MM.1S (cell line): ENCODE measurements around the gene TYK2.

ENCODE experiments used
- CTCF ChIP-seq: fragments of 300-600 bp; sonication (generic); IDR thresholded peaks from 2 replicates; pipeline ENCODE4 v1.5.1; 2016; ENCODE audit warnings: antibody characterized with exemption, low read length, mixed read lengths
- EZH2 ChIP-seq: fragments of 300-600 bp; sonication (generic); optimal IDR thresholded peaks from 2 replicates; pipeline ENCODE3; 2017; ENCODE audit warnings: low read depth, mild to moderate bottlenecking, antibody characterized with exemption, low read length, mixed read lengths

GRCh38 chr19:10325732-10326131, 54.6 kb downstream of the TYK2 start:
- no peak for TF ChIP-seq CTCF
- TF ChIP-seq EZH2 = no peak
